ENCODE results near the gene TSKU.
"Not testable (repeated sequence)": the region's sequence is repeated elsewhere in the genome, so short reads cannot be mapped to it uniquely, and the experiment has no call there.

TSKU gene, protein sequence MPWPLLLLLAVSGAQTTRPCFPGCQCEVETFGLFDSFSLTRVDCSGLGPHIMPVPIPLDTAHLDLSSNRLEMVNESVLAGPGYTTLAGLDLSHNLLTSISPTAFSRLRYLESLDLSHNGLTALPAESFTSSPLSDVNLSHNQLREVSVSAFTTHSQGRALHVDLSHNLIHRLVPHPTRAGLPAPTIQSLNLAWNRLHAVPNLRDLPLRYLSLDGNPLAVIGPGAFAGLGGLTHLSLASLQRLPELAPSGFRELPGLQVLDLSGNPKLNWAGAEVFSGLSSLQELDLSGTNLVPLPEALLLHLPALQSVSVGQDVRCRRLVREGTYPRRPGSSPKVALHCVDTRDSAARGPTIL

DNA sequence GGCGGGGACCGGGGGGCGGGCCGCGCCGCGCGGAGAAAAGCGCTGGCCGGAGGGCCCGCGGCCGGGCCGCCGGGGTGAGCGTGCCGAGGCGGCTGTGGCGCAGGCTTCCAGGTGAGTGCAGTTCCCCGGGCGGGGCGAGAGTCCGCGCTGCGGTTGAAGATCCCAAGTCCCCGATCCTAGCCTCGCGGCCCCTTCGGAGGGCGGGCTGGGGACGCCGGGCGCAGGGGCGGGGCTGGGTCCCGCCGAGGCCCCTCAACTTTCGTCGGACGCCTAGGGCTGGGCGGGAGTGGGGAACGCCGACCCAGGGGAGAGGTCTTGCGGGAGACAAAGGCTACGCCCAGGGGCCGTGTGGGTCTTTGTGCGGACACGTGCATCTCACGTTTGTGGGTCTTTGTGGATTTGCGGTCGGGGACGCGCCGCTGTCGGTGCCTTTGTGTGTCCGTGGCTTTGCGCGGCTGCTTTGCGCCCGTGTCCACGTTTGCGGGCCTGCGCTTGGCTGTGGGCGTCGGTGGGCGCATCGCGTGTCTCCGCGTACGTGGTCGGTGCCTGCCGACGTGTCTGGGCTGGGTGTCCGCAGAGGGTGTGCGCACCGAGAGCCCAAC is at the start of gene TSKU:
Gene TSKU (plus strand): TSS at position 63 of the 602 bp plus-strand sequence. CDS start 12,261 bp downstream, outside the sequence.
- H3K4me3 ChIP-seq (ENCODE audit: low read depth, low read length) = peak within 1 kb of the TSS; percentile 95
- no peak for DNase-seq (ENCODE audit: low read depth)

DNA sequence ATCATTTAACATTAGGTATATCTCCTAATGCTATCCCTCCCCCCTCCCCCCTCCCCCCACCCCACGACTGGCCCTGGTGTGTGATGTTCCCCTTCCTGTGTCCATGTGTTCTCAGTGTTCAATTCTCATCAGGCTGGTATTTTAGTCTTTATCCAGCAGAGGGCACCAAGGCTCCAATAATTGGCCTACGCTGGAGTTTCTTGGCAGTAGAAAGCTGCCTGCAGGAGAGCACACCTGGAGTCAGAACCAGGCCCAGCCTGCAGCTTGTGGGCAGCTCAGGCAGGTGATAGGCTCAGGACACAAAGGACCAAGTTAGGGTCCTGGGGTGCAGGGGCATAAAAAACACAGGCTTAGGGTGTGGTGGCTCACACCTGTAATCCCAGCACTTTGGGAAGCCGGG is 49.2 kb upstream of the TSKU start:
- not testable (repeated sequence) for H3K4me3 ChIP-seq (ENCODE audit: low read depth, low read length); DNase-seq (ENCODE audit: low read depth)

DNA sequence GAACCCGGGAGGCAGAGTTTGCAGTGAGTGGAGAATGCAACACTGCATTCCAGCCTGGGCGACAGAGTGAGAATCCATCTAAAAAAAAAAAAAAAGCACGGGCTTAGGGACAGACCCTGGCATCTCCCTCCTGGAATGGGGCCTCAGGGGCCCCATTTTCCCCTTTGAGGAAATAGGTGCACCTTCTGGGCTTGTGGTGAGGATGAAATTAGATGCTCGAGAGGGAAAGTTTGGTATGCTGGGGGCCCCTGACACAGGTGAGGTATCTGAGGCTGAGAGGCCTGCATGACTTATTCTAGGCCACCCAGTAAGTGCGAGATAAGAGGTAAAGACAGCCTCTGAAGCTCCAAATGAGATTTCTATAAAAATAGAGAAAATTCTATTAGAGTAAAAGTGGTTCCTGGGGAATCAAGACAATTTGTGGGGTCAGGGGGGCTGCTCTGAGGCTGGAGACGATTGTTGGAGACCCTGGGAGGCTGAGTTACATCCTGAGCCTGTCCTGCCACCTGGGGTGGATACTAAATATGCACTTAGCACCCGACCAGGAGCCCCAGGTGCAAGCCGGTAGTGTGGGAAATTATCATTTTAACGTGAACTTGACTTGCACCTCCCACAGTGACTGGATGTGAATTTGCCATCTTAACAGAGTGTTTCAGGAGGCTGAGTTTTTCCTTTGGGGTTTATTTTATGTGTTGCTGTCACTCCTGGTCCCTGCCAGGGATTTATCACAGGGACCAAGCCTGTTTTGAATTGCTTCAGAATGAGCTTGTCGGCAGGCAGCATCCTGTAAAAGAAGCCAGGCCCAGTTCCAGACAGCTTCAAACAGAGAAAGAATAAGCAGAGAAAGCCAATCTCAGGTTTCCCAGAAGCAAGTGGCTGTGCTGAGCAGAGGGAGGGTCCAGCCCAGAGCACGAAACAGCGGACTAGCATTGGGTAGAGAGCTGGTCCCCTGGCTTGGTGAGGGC is 48.4 kb upstream of the TSKU start:
- H3K4me3 ChIP-seq (ENCODE audit: low read depth, low read length) = no peak overlapping the region
- no peak for DNase-seq (ENCODE audit: low read depth)

DNA sequence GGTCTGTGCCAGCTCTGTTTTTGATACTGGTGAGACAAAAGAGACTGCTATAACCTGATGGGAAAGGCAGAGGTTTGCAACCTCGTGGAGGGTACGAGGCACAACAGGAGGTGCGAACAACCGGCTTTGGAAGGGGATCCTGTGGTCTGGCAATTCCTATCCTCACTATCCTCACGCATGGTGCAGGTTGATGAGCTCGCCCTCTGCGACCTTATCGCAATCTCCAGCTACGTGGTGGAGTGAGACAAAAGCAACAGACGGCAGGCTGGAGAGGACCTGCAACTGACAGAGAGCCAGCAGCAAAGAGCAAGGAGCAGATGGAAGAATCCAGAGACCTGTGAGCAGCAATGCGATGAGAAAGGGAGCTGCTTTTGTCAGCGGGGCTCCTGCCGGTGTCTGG is 47.3 kb upstream of the TSKU start:
- no peak overlapping the region for H3K4me3 ChIP-seq (ENCODE audit: low read depth, low read length)
- DNase-seq (ENCODE audit: low read depth) = no peak

DNA sequence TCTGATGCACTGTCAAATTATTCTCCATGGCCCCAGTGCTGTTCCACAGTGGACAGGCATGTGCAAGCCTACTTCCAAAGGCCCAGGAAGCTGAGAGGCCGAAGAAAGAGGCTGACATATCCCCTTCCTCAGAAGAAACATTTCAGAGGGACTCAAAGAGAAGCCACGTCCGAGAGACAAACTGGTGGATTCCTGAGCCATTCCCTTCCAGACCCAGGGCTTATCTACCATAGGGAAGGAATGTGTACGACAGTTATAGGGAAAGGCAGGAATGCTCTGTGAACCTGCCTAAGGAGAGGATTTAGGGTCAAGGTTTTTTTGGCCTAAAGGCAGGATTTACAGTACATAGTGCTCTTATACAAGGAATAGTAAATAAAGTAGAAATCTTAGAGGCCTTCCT is 46.9 kb upstream of the TSKU start:
- no peak overlapping the region for H3K4me3 ChIP-seq (ENCODE audit: low read depth, low read length)
- DNase-seq (ENCODE audit: low read depth) = no peak

DNA sequence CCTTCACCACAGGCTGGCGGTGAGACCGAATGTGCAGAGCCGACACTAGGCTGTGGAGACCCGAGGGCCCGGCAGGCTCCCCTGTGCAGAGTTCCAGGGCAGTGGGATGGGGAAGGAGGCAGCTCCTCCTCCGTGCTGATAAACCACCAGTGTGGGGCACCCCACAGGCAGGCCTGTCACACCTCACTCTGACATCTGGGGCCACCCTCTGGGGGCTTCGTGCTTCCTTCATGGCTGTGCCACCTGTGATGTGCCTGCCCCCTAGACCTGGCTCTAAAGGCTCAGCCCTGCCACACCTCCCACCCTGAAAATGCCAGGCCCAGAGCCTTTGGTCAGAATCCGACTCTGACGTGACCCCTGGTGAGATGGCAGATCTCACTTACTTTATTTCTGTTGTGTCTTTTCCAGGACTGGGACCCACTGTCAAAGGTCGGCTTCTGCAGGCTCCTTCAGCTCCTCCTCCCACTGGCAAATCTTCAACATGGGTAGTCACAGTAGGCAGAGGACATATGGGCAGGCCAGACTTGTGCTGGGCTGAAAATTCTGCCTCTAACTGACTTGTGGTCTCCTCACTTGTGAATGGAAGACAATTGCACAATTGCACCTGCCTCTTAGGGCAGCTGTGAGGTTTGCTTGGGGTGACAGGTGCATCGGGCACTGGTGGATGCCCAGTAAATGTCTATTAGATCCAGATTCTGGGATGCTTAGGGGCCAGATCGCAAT is 46.2 kb upstream of the TSKU start:
- H3K4me3 ChIP-seq (ENCODE audit: low read depth, low read length) = no peak overlapping the region
- no peak for DNase-seq (ENCODE audit: low read depth)

DNA sequence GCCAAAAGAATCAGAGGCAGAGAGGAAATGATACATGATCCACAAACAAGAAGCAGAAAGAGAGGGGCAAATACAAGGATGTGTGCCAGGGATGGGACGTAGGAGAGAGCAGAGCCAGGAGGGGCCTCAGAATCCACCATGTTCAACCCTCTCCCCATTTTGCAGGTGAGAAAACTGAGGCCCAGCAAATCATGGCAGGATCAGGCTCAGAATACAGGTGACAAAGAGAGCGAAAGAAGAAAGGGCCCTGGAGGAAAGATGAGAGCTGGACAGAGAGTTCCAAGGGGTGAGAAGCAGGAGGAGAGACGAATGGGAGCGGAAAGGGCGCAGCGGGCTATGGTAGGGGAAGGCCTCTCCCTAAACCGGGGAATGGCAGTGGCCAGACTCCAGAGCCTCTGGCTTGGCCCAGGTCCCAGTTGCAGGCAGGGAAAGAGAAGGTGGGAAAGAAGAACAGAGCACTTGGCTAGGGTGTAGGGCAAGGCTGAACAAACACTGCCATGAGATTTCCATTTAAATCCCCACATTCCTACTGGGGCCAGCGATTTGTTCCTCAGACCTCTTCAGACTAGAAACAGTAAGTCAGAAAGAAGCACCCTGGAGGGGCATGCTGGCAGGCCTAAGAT is 44.4 kb upstream of the TSKU start:
- DNase-seq (ENCODE audit: low read depth) = no peak
- no peak overlapping the region for H3K4me3 ChIP-seq (ENCODE audit: low read depth, low read length)

DNA sequence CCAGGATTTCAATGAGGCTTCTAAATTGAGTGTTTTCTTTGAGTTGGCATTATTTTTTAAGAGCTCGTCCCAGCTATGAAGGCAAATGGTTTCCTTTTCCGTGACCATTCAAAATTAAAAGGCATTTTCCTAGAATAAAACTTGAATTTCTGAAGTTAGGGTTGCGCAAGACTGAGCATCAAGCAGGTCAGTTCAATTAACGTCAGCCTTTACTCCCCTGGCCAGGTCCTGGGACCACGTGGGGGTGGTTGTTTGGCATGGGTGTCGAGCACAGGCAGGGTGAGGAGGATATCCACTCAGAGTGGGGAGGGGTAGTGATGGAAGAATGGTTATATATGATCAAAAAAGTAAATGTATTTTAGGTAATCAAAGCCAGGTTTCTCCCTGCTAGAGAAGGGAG is 43.4 kb upstream of the TSKU start:
- H3K4me3 ChIP-seq (ENCODE audit: low read depth, low read length) = no peak overlapping the region
- no peak for DNase-seq (ENCODE audit: low read depth)

DNA sequence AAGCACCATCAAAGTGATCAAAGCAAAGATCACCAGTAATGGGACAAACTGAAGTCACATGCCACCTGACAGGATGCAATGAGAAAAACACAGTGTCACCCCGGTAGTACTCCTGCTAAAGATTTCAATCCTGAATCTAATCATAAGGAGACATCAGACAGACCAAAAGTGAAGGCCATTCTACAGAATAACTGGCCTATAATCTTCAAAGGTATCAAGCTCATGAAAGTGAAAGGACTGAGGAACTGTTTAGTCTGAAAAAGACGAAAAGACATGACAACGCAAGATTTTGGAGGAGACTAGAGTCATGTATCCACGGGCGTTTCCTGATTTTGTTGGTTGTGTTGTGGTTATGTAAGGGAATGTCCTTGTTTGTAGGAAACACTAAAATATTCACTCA is 42.4 kb upstream of the TSKU start:
- no peak overlapping the region for H3K4me3 ChIP-seq (ENCODE audit: low read depth, low read length)
- no peak for DNase-seq (ENCODE audit: low read depth)

DNA sequence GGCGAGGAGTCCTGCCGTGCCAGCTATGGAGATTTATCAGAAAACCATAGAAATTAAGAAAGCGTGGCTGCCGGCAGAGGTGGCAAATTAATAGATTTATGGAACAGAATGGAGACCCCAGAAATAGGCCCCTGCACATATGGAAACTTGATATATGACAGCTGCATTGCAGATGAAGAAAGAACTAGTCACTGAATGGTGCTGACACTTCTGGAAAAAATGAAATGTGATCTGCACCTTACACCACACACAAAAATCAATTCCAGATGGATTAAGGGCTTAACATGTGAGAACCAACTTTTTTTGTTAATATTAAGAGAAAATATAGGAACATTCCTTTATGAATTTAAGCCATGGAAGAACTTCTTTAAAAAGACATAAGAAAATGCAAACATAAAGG is 40.3 kb upstream of the TSKU start:
- H3K4me3 ChIP-seq (ENCODE audit: low read depth, low read length) = no peak overlapping the region
- no peak for DNase-seq (ENCODE audit: low read depth)

DNA sequence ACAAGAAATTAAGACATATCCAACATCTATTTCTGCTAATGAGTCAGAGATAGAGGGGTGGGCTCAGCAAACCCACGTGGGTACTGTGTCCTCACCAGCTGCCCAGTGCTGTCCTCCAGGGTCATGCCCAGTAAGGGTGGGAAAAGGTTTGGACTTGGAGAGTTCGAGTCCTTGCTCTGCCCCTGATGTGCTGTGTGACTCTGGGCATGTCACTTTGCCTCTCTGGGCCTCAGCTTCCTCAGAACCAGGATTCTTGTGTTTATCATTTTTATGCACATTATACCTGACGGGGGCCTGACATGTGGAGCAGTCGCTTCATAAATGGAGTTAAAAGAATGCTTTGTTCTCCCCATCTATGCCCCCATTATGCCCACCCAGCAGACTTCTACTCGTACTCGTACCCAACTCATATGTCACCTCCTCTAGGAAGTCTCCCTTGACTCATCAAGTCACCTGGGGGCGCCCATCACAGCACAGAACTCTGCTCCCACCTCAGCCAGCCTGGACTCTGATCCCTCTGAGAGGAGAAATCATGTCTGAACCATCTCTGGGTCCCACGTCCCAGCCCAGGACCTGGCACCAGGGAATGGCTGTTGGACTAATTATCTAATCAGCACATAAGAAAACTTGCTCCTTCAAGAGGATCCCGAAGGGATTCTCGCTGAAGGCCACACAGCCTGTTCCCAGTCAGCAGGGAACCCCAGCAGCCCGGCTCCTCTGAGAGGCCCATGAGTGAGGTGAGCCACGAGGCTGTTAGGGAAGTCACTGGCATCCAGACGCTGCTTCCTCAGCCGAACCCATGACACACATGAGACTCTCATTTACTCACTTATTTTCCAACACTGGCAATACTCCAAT is 38.7 kb upstream of the TSKU start:
- H3K4me3 ChIP-seq (ENCODE audit: low read depth, low read length) = no peak overlapping the region
- no peak for DNase-seq (ENCODE audit: low read depth)

DNA sequence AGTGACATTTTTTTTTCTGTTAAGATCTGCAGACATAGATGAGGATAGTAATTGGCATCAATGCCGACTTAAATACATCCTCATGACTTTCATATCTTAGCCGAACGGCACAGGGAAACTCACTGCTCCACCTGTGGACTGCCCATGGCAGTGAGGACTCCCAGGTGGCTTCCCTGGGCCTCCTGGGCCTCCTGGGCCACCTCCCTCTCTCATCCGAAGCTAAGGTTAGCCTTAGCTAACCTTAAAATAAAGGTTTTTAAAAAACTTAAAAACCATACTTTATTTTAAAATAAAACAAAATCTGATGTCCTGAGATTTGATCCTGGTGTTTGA is 38.1 kb upstream of the TSKU start:
- H3K4me3 ChIP-seq (ENCODE audit: low read depth, low read length) = no peak overlapping the region
- no peak for DNase-seq (ENCODE audit: low read depth)

DNA sequence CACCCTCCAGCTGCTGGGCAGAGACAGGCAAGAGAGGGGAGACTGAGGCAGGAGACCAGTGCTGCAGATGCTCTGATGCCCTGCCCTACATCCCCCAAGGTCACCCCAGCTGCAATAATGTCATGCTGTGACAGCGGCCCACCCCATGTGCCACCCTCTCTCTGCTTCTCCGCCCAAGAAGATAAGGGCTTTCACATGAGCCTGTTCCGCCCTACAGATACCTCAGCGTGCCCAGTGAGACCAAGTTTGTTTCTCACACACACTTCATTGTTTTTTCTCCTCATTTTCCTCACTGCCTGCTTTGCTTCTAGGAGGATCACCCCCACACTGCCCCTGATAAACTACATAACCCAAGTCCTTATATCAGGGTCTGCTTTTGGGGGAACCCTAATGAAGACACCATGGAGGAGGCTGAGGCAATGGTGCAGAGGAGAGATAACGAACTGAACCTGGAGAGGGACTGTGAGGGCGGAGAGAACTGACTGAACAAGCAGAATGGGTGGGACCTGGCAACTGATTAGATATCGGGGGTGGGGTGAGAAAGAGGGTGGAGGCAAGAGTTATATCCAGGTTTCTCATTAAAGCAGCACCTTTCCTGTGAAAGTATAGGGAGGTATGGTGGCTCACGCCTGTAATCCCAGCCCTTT is 37.5 kb upstream of the TSKU start:
- no peak for DNase-seq (ENCODE audit: low read depth)
- no peak overlapping the region for H3K4me3 ChIP-seq (ENCODE audit: low read depth, low read length)

DNA sequence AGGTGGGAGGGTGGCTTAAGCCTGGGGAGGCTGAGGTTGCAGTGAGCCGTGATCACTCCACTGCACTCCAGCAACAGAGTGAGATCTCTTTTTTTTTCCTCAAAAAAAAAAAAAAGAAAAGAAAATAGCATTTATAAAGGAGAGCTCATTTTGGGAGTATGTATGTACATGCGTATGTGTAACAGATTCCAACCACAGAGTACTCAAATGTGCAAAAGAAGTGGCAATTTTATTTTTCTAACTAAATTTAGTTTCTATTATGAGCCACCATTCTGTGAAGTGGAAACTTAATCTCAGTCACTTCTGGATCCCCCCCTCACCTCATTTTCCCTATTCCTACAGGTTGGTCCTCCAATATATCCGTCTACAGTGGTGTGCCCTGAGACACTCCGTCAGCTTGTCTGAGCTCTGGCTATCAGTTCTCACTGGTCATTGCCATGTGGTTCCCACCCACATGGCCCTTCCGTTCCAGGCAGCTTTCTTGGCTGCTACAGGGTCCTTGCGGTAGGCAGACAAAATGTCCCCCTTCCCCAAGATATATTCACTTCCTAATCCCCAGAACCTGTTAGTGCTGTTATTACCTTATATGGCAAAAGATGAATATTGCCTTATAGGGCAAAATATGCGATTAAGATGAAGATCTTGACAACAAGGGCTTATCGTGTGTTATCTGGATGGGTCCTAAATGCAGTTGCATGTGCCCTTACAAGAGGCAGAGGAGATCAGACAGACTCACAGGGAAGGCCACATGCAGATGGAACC is 35.8 kb upstream of the TSKU start:
- no peak overlapping the region for H3K4me3 ChIP-seq (ENCODE audit: low read depth, low read length)
- no peak for DNase-seq (ENCODE audit: low read depth)

DNA sequence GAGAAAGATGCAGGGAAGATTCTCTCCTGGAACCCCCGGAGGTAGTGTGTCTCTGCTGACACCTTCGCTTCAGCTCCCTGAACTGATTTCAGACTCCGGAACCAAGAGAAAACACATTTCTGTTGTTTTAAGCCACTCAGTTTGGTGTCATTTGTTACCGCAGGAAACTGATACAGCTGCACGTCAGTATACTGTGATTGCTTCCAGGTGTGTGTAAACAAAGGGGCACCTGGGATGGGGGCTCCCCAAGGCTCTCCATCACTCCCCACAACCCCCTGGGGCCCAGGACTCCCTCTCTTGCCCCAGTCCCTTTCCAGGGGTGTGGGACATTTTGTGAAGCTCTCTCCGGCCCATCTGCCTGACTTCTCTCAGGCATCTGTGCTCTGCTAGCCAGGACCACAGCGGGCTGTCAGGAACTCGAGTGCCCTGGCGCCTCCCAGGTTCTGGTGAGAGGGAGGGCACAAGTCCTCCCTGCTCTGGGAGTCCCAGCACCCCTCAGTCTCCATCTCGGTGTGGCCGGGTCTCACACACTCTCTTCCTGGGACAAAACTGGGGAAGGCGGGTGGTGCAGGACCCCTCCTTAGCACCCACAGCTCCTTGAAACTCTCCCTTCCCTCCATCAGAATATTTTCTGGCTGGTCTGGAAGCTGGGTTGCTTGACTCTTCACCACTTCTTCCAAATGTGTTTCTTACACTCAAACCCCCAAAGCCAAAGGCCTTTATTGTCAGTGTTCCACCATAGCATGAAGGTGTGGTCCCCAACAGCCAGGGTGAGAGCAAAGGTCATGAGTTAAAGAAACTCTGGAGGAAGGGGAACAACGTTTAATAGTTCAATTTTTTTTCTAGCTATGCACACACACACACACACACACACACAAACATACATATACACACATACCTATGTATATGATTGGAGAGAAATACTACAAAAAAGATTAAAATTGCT is 35.0 kb upstream of the TSKU start:
- DNase-seq (ENCODE audit: low read depth) = no peak

DNA sequence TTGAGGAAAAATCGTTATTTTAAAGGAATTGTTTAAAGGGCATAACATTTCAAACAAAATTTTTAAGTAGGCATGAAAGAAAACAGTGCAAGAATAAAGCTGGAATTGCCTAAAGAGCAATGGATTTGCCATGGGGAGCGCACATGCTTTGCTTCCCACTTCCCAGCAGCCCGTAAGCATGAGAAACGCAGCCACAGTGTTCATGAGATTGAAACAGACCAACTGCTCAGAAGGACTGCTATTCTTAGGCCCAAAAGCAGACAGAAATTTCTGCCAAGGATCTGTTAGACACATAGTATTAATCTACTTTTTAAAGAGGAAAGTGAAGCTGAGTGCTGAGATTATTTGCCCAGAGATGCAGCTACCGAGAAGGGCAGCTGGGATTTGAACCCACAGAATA is 34.2 kb upstream of the TSKU start:
- H3K4me3 ChIP-seq (ENCODE audit: low read depth, low read length) = no peak overlapping the region
- no peak for DNase-seq (ENCODE audit: low read depth)

More for the DNA sequence above, 35.0 kb upstream of the TSKU start:
- H3K4me3 ChIP-seq (ENCODE audit: low read depth, low read length) = no peak overlapping the region

Measured in skeletal muscle cell (primary cell).